GM23338 (cell line): ENCODE results near the gene GRK4. TPM values are rescaled to one million over a fixed set of nuclear protein-coding genes. Genes with fewer than 3 reads are reported as not detected.

Source experiments
- ATAC-seq: fragments of 200-7000 bp; cut with Tn5 transposase; 3 replicates; pipeline ENCODE4 v1.9.1; 2020
- DNase-seq: peaks from one replicate; pipeline ENCODE4 v3.0.0-alpha.2; 2015; ENCODE audit warnings: low spot score
- H2AFZ ChIP-seq: fragments of 200-600 bp; sonication (generic); 2 replicates; pipeline ENCODE4 v1.8.0; 2016; ENCODE audit warnings: antibody characterized with exemption, mild to moderate bottlenecking, moderate library complexity
- H3F3A ChIP-seq: fragments of 200-600 bp; sonication (generic); replicated peaks from 2 replicates; pipeline ENCODE4 v1.8.0; 2017; ENCODE audit warnings: antibody characterized with exemption, mixed run types, low read depth
- H3K27ac ChIP-seq: fragments of 200-600 bp; sonication (generic); 2 replicates; pipeline ENCODE4 v1.6.1; 2016; ENCODE audit warnings: low read depth
- H3K27me3 ChIP-seq: fragments of 200-600 bp; sonication (generic); 2 replicates; pipeline ENCODE4 v1.8.0; 2016; ENCODE audit warnings: mild to moderate bottlenecking, mixed run types, moderate library complexity; ENCODE audit not compliant: insufficient read depth
- H3K36me3 ChIP-seq: fragments of 200-600 bp; sonication (generic); 2 replicates; pipeline ENCODE4 v1.8.0; 2016; ENCODE audit warnings: mild to moderate bottlenecking; ENCODE audit not compliant: insufficient read depth
- H3K4me1 ChIP-seq: fragments of 200-600 bp; sonication (generic); 2 replicates; pipeline ENCODE4 v1.8.0; 2016; ENCODE audit warnings: mild to moderate bottlenecking, moderate library complexity; ENCODE audit not compliant: insufficient read depth
- H3K4me2 ChIP-seq: fragments of 200-600 bp; sonication (generic); 2 replicates; pipeline ENCODE4 v1.7.1; 2017; ENCODE audit warnings: mixed run types
- H3K4me3 ChIP-seq: fragments of 200-600 bp; sonication (generic); 2 replicates; pipeline ENCODE4 v1.6.1; 2016; ENCODE audit warnings: mixed run types
- H3K79me2 ChIP-seq: fragments of 200-600 bp; sonication (generic); replicated peaks from 2 replicates; pipeline ENCODE4 v1.8.0; 2017; ENCODE audit warnings: mild to moderate bottlenecking; ENCODE audit not compliant: insufficient read depth
- H3K9me2 ChIP-seq: fragments of 200-600 bp; sonication (generic); 2 replicates; pipeline ENCODE4 v1.8.0; 2017; ENCODE audit not compliant: insufficient read depth
- H4K20me1 ChIP-seq: fragments of 200-600 bp; sonication (generic); replicated peaks from 2 replicates; pipeline ENCODE4 v1.8.0; 2017; ENCODE audit warnings: mild to moderate bottlenecking; ENCODE audit not compliant: insufficient read depth
- H3K27ac Mint-ChIP-seq: 2 replicates; pipeline ENCODE4 v1.8.0; 2020; ENCODE audit warnings: inconsistent platforms, mild to moderate bottlenecking, moderate library complexity, mixed read lengths
- H3K27me3 Mint-ChIP-seq: 3 replicates; pipeline ENCODE4 v1.8.0; 2022; ENCODE audit warnings: low read depth, mild to moderate bottlenecking, moderate library complexity, mixed read lengths, inconsistent platforms; ENCODE audit not compliant: insufficient read depth, poor library complexity
- H3K36me3 Mint-ChIP-seq: 3 replicates; pipeline ENCODE4 v1.8.0; 2021; ENCODE audit warnings: low read depth, mild to moderate bottlenecking, inconsistent platforms, moderate library complexity, mixed read lengths
- H3K4me1 Mint-ChIP-seq: 3 replicates; pipeline ENCODE4 v1.8.0; 2020; ENCODE audit warnings: mild to moderate bottlenecking, inconsistent platforms, mixed read lengths
- H3K4me3 Mint-ChIP-seq: 3 replicates; pipeline ENCODE4 v1.8.0; 2021; ENCODE audit warnings: moderate library complexity, mild to moderate bottlenecking, inconsistent platforms, mixed read lengths
- H3K9me3 Mint-ChIP-seq: 3 replicates; pipeline ENCODE4 v1.8.0; 2020; ENCODE audit warnings: moderate library complexity, mild to moderate bottlenecking, inconsistent platforms, mixed read lengths
- CREB1 ChIP-seq: fragments of 250-450 bp; sonication (Bioruptor Pico); IDR thresholded peaks from 2 replicates; pipeline ENCODE4 v1.5.0; 2020; ENCODE audit warnings: low read depth, mild to moderate bottlenecking, moderate library complexity
- CTCF ChIP-seq, 2 experiments: fragments of 200-600 bp in 1 of 2; sonication (generic) in 1 of 2; conservative IDR thresholded peaks; 2 replicates each; pipeline versions ENCODE4 v1.5.1 to v1.6.1; 2016 to 2017; ENCODE audit warnings: antibody characterized with exemption in 2 of 2, low read depth in 2 of 2, mild to moderate bottlenecking in 2 of 2, moderate library complexity in 1 of 2
- ETS1 ChIP-seq: IDR thresholded peaks from 2 replicates; pipeline ENCODE4 v1.6.1; 2016; ENCODE audit warnings: antibody characterized with exemption
- EZH2 ChIP-seq: fragments of 200-600 bp; sonication (generic); IDR thresholded peaks from one replicate; pipeline ENCODE4 v1.8.0; 2017; ENCODE audit warnings: antibody characterized with exemption, mild to moderate bottlenecking, low read depth; ENCODE audit not compliant: unreplicated experiment
- EZH2phosphoT487 ChIP-seq: fragments of 200-600 bp; sonication (generic); IDR thresholded peaks from one replicate; pipeline ENCODE4 v1.8.1; 2018; ENCODE audit warnings: antibody characterized with exemption; ENCODE audit not compliant: unreplicated experiment
- JUNB ChIP-seq: IDR thresholded peaks from one replicate; pipeline ENCODE4 v1.6.1; 2016; ENCODE audit warnings: antibody characterized with exemption; ENCODE audit not compliant: unreplicated experiment
- NANOG ChIP-seq: IDR thresholded peaks from 2 replicates; pipeline ENCODE4 v1.6.1; 2016; ENCODE audit warnings: antibody characterized with exemption, borderline replicate concordance
- POLR2AphosphoS5 ChIP-seq: IDR thresholded peaks from 2 replicates; pipeline ENCODE4 v1.6.1; 2016; ENCODE audit warnings: antibody characterized with exemption, low read depth
- REST ChIP-seq: IDR thresholded peaks from one replicate; pipeline ENCODE4 v1.6.1; 2018; ENCODE audit warnings: antibody characterized with exemption; ENCODE audit not compliant: unreplicated experiment
- STAT1 ChIP-seq: IDR thresholded peaks from one replicate; pipeline ENCODE4 v1.6.1; 2016; ENCODE audit warnings: antibody characterized with exemption; ENCODE audit not compliant: unreplicated experiment
- ZNF114 ChIP-seq: fragments of 250-450 bp; sonication (Bioruptor Pico); IDR thresholded peaks from 2 replicates; pipeline ENCODE4 v1.5.0; 2020; ENCODE audit warnings: mild to moderate bottlenecking, moderate library complexity
- ZNF331 ChIP-seq: fragments of 250-450 bp; sonication (Bioruptor Pico); IDR thresholded peaks from 2 replicates; pipeline ENCODE4 v1.5.0; 2020; ENCODE audit warnings: low read depth, mild to moderate bottlenecking, moderate library complexity
- ZNF462 ChIP-seq: fragments of 250-450 bp; sonication (Bioruptor Pico); IDR thresholded peaks from 2 replicates; pipeline ENCODE4 v1.5.0; 2020; ENCODE audit warnings: mild to moderate bottlenecking, moderate library complexity
- polyA plus RNA-seq: library from polyadenylated mRNA; unstranded; fragments of >200 nt; fragmentation: Nextera tagmentation; extraction: Ambion mirVana; gene quantifications from 2 replicates; pipeline ENCODE4 v1.2.1, GENCODE V29; 2016
- total RNA-seq: library from RNA; depleted of rRNA; stranded (reverse); fragments of >200 nt; shearing (Covaris generic); gene quantifications from 2 replicates; pipeline ENCODE4 v1.2.3, GENCODE V29; 2014

GRK4 gene
- total and polyA plus RNA-seq, 2 experiments from 2014 or later, result 1.3 to 1.4 TPM

GRCh38 chr4:2939383-2940243 is 23.8 kb upstream of the GRK4 start:
- peaks cover 40% of the 10 kb centered on the region for H3K36me3 ChIP-seq
- H3K4me1 Mint-ChIP-seq, result peaks cover 22% of the 10 kb centered on the region

More at GRCh38 chr4:2939383-2940243, 23.8 kb upstream of the GRK4 start:
- peaks cover 32% of the 10 kb centered on the region; the same call in 1 of the 2 replicates for H3F3A ChIP-seq
- H3K4me1 ChIP-seq, result peaks cover 4% of the 10 kb centered on the region; the same call in 1 of the 2 replicates
- Mint-ChIP-seq H3K4me3 (no peak overlapping the region), H3K9me3 (no peaks in the 10 kb centered on the region), H3K36me3 (peaks cover 90% of the 10 kb centered on the region), H3K27ac (no peak overlapping the region), H3K27me3 (peaks cover 23% of the 10 kb centered on the region)
- no peak overlapping the region for H3K27ac ChIP-seq
- DNase-seq (no peak), ATAC-seq (no peak)
- H4K20me1 ChIP-seq, result peaks cover 23% of the 10 kb centered on the region
- no peak overlapping the region for H2AFZ ChIP-seq
- no peaks in the 10 kb centered on the region for H3K27me3 ChIP-seq
- no peaks in the 10 kb centered on the region for H3K9me2 ChIP-seq
- H3K79me2 ChIP-seq, result peaks cover 19% of the 10 kb centered on the region
- TF ChIP-seq CREB1 (CRISPR knock-in tag) (no peak), ZNF331 (CRISPR knock-in tag) (no peak), ZNF114 (CRISPR knock-in tag) (no peak), NANOG (no peak), EZH2 (no peak), CTCF (conservative IDR thresholded peaks at IDR 0.05; ENCODE audit: low read depth in 2 of 2) (no peak), ETS1 (no peak), JUNB (no peak), STAT1 (no peak), REST (no peak), EZH2phosphoT487 (no peak), POLR2AphosphoS5 (no peak), ZNF462 (CRISPR knock-in tag) (no peak)
- H3K4me2 ChIP-seq, result no peak overlapping the region
- no peak overlapping the region for H3K4me3 ChIP-seq
